ENCODE data around the gene PARD3B. TPM values are rescaled to one million over a fixed set of nuclear protein-coding genes. Genes with fewer than 3 reads are reported as not detected.

The PARD3B gene
- total RNA-seq, 1 experiment from 2014 or later: 3.9 TPM

DNA sequence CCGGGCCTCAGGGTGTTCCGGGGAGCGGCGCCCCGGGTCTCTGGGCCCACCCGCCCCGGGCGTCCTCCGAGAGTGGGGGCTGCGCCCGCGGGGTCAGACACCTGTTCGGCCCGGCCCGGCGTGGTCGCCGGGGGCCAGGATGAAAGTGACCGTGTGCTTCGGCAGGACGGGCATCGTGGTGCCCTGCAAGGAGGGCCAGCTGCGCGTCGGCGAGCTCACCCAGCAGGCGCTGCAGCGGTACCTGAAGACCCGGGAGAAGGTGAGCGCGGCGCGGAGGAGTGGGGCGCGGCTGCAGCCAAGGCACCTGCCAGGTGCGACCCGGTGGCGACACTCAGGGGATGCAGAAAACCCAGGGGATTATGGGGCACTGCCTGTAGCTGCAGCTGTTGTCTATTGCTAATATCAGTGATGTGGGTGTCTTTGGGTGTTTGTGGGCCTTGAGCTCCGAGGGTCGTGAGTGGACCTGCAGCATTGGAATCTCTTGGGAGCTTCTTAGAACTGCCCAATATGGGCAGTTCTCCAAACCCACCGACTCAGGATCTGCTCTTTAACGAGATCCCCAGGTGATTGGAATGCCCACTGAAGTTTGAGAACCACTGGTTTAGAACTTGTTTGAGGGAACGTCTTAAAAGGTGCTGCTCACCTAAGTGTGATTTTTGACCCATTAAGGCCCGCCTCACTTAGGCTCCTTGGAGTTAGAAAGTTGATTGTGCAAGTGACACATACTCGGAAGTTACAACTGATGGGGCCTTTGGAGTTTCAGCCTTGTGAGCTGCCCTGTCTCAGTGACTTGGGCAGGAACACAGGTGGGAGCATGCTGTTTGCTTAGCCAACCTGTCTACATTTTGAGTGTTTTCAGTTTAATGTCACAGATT is 823 bp downstream of the PARD3B start:
- peak overlapping the region; percentile 49; the same call in 1 of the 2 replicates for H3K27ac ChIP-seq (ENCODE audit: low read length)
- H3F3A ChIP-seq (ENCODE audit: low read length, unreplicated experiment): no peaks in the 10 kb centered on the region
- POLR2A ChIA-PET (ENCODE audit: unreplicated experiment): interaction anchor here (0.5 to 0.6 kb wide), 3 partner anchors 12 to 1149 kb away, joined by 3 to 5 read pairs (median 4); no protein-coding TSS in a partner anchor
- H2AFZ ChIP-seq (ENCODE audit: low read length): peak overlapping the region; percentile 87
- intact Hi-C loops (cut with micrococcal nuclease): loop anchor here (1.0 to 10.0 kb wide), 6 partner anchors 13 to 1139 kb away; partner anchors contain the start of gene NRP2
- peak overlapping the region; percentile 80 for H3K4me3 ChIP-seq (ENCODE audit: low read length)
- DNase-seq: peak; percentile 33
- peaks cover 20% of the 10 kb centered on the region for H3K4me1 ChIP-seq (ENCODE audit: insufficient read depth, low read length)
- no peaks in the 10 kb centered on the region for H3K27me3 ChIP-seq (ENCODE audit: low read length)
- no peaks in the 10 kb centered on the region for H3K9me2 ChIP-seq (replicated peaks; ENCODE audit: low read length)
- ATAC-seq: peak; percentile 29
- no peaks in the 10 kb centered on the region for H3K36me3 ChIP-seq (ENCODE audit: low read depth, low read length)
- H3K79me2 ChIP-seq (ENCODE audit: low read length): peaks cover 25% of the 10 kb centered on the region
- CTCF ChIA-PET: no interaction called here
- TF ChIP-seq, protein P1, sequence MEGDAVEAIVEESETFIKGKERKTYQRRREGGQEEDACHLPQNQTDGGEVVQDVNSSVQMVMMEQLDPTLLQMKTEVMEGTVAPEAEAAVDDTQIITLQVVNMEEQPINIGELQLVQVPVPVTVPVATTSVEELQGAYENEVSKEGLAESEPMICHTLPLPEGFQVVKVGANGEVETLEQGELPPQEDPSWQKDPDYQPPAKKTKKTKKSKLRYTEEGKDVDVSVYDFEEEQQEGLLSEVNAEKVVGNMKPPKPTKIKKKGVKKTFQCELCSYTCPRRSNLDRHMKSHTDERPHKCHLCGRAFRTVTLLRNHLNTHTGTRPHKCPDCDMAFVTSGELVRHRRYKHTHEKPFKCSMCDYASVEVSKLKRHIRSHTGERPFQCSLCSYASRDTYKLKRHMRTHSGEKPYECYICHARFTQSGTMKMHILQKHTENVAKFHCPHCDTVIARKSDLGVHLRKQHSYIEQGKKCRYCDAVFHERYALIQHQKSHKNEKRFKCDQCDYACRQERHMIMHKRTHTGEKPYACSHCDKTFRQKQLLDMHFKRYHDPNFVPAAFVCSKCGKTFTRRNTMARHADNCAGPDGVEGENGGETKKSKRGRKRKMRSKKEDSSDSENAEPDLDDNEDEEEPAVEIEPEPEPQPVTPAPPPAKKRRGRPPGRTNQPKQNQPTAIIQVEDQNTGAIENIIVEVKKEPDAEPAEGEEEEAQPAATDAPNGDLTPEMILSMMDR (conservative IDR thresholded peaks at IDR 0.05; ENCODE audit: low read depth, low read length): no peak
- TF ChIP-seq EZH2 (IDR thresholded peaks at IDR 0.05; ENCODE audit: low read length, unreplicated experiment): no peak
- TF ChIP-seq EZH2phosphoT487 (IDR thresholded peaks at IDR 0.05; ENCODE audit: borderline replicate concordance, low read length): no peak
- peak overlapping the region; percentile 97 for H3K4me2 ChIP-seq (ENCODE audit: low read length)
- H4K20me1 ChIP-seq (ENCODE audit: low read length): no peaks in the 10 kb centered on the region
- H3K9me3 ChIP-seq (ENCODE audit: low read length): no peaks in the 10 kb centered on the region
- peak overlapping the region; percentile 79 for H3K9ac ChIP-seq (ENCODE audit: low read length)
- BruUV-seq (replicated peaks): no TSS peak

DNA sequence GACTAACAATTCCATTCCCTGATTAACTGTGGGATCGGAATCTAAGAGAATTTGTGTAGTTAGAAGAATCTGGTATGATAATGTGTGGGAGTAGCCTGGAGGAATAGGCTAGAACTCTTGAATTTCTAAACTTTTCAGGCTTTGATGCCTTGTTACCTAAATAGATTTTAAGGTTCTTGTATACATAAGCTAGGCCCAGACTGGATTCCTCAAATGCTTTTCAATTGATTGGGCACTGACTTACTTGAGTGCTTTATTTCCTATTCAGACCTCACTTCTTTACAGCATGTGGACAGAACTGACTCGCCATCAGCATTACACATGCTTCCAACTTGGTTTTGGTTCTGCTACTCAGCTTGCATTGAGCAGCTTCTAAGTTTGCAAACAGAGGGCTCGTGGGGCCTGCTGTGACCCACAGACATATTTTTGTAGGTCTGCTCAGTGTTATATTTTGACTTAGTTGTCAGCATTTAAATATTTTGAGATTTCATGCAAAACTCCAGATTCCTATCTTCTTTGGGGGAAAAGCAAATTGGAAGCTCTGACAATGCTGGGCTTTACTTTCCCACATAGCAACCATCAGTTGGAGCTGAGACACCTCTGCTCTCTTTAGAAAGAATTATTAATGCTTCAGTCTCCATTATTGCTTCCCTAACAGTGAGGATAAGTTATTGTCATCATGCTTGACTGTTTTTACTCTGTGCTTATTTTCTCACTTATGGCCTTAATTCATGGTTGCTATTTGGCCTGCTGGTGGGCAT is 5.7 kb downstream of the PARD3B start:
- ATAC-seq (peak; percentile 25), DNase-seq (peak; percentile 15)
- ChIA-PET POLR2A (ENCODE audit: unreplicated experiment) (no interaction called here), CTCF (interaction anchor here (0.6 kb wide), 1 partner anchor 99 kb away, joined by 4 read pairs; no protein-coding TSS in a partner anchor)
- Histone ChIP-seq H3K79me2 (ENCODE audit: low read length) (peaks cover 28% of the 10 kb centered on the region), H3K27me3 (ENCODE audit: low read length) (no peaks in the 10 kb centered on the region), H3K36me3 (ENCODE audit: low read depth, low read length) (no peaks in the 10 kb centered on the region), H3K9me3 (ENCODE audit: low read length) (no peaks in the 10 kb centered on the region), H3K4me1 (ENCODE audit: insufficient read depth, low read length) (peaks cover 11% of the 10 kb centered on the region), H3K27ac (ENCODE audit: low read length) (no peak overlapping the region), H3K9me2 (replicated peaks; ENCODE audit: low read length) (no peaks in the 10 kb centered on the region), H2AFZ (ENCODE audit: low read length) (no peak overlapping the region), H3K4me3 (ENCODE audit: low read length) (no peak overlapping the region), H3K4me2 (ENCODE audit: low read length) (no peak overlapping the region), H3F3A (ENCODE audit: low read length, unreplicated experiment) (no peaks in the 10 kb centered on the region), H3K9ac (ENCODE audit: low read length) (no peak overlapping the region), H4K20me1 (ENCODE audit: low read length) (no peaks in the 10 kb centered on the region)
- BruUV-seq (replicated peaks): no TSS peak
- TF ChIP-seq, protein P1 (conservative IDR thresholded peaks at IDR 0.05; ENCODE audit: low read depth, low read length): no peak
- TF ChIP-seq EZH2phosphoT487 (IDR thresholded peaks at IDR 0.05; ENCODE audit: borderline replicate concordance, low read length): no peak
- TF ChIP-seq EZH2 (IDR thresholded peaks at IDR 0.05; ENCODE audit: low read length, unreplicated experiment): no peak
- intact Hi-C loops (cut with micrococcal nuclease): no loop called here

Data from PC-3 (cell line).